Cardiac fibroblast (primary cell): ENCODE data around the gene CCDC14.
"Not testable (repeated sequence)": the region's sequence is repeated elsewhere in the genome, so short reads cannot be mapped to it uniquely, and the experiment has no call there.

ENCODE experiments used
- DNase-seq, 2 donors: peaks; one replicate each; pipeline versions ENCODE4 v3.0.0 to v3.0.0-alpha.2; 2010; ENCODE audit warnings: low read depth in 2 of 2
- H3K4me3 ChIP-seq, 2 donors: replicated peaks in 1 of 2; 1 replicate in 1 of 2; 2 replicates in 1 of 2; pipeline ENCODE4 v1.5.1; 2011; ENCODE audit warnings: low read depth in 2 of 2, low read length in 2 of 2, mild to moderate bottlenecking in 2 of 2, moderate library complexity in 1 of 2
- TF ChIP-seq, protein P1 (sequence below): IDR thresholded peaks from one replicate; pipeline ENCODE4 v1.5.1; 2011; ENCODE audit warnings: low read depth, mild to moderate bottlenecking, low read length, inconsistent platforms

Gene CCDC14

DNA sequence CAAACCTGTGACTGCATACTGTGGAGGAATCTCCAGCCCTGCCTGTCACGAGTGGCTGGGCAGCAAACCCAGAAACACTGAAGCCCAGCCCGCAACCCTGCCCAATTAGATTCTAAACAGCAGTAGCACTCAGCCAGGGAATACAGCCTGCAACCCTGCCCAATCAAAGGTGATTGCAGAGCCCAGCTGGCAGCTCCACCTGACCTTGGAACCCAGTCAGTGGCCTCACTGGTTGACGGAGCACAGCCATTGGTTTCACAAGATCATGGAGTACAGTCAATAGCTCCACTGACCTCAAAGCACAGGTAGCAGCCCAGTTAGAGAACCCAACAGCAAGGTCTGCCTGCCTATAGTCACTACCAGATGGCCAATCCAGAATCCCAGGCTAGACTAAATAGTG, 41.7 kb downstream of the CCDC14 start:
- TF ChIP-seq, protein P1, sequence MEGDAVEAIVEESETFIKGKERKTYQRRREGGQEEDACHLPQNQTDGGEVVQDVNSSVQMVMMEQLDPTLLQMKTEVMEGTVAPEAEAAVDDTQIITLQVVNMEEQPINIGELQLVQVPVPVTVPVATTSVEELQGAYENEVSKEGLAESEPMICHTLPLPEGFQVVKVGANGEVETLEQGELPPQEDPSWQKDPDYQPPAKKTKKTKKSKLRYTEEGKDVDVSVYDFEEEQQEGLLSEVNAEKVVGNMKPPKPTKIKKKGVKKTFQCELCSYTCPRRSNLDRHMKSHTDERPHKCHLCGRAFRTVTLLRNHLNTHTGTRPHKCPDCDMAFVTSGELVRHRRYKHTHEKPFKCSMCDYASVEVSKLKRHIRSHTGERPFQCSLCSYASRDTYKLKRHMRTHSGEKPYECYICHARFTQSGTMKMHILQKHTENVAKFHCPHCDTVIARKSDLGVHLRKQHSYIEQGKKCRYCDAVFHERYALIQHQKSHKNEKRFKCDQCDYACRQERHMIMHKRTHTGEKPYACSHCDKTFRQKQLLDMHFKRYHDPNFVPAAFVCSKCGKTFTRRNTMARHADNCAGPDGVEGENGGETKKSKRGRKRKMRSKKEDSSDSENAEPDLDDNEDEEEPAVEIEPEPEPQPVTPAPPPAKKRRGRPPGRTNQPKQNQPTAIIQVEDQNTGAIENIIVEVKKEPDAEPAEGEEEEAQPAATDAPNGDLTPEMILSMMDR = no peak
- DNase-seq = no peak

DNA sequence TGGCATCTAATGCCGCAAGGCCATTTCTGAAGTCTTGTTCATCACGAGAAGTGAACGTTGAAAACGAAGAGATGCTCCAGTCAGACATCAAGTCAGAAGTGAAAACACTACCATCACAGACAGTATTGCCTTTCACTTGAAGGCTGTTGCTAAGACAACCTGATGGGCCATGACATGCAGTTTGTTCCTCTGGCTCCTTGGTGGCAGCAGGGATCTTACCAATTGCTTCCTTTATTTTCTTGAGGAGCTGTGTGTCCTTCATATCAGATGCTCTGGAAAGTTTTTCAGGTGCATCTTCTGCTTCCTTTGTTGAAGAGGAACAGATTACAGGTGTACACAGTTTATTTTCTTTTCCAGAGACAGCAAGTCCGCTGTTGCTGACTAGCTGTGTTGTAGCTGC, 46.2 kb downstream of the CCDC14 start:
- TF ChIP-seq, protein P1 = no peak
- no peak overlapping the region for H3K4me3 ChIP-seq
- no peak for DNase-seq

More for the DNA sequence above, 41.7 kb downstream of the CCDC14 start:
- no peak overlapping the region for H3K4me3 ChIP-seq

DNA sequence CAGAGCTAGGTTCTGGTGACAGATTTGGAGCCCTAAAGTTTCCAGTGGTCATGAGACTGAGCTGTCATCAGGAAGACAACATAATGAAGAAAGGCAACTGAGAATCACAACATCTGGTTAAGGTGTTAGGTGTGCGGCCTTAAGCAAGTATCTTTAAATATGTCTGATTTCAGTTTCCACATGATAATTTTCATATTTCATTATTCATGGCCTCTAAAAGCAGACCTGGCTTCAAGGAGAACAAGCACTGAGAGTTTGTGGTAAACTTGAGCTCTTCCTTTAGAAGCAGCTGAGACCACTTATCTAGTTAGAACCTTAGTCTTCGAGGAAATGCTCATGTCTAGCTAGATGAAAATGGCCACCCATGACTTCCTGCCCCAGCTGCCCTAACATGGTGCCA, 51.2 kb downstream of the CCDC14 start:
- DNase-seq = no peak
- no peak overlapping the region for H3K4me3 ChIP-seq
- TF ChIP-seq, protein P1 = no peak

DNA sequence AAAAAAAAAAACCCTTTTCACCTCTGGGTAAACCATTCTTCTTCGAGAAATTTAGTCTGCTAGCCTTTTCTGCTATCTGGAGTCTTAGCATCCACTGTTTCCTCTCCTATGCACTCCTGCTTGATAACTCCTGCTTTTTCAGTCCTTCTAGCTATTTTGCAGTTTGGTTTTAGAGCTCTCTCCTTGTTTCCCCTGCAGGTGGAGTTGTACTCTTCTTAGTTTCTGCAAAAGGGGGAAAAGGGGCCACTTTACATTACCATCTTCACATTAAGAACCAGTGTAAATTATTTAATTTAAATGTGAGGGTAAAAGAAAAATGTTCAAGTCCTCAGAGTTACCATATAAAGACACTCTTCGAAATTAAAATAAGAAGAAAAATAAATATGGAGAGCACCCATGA, 53.3 kb downstream of the CCDC14 start:
- DNase-seq = no peak
- TF ChIP-seq, protein P1 = no peak
- H3K4me3 ChIP-seq = no peak overlapping the region

DNA sequence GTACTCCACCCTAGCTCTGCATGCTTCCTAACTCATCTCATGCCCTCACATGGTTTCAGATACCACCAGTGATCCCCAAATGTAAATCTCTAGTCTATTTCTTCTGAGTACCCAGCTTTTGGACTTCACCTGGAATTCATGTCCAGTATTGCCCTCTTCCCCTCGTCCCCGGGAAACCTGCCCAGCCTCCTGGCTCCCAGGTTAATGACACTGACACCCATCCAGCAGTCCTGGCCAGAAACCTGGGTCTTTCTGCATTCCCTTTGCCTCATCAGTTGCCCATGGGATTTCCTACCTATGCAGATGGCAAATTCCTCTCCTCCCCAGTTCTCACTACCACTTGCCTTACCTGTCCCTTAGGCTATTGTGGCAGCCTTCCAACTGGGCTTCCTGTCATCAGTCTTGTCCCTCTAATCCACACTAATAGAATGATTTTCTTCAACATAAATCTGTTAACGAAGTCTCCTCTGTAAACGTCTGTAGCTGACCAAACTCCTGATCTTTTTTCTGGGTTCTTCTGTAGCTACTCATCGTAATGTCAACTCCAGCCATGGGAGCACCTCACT, 61.6 kb downstream of the CCDC14 start:
- no peak overlapping the region for H3K4me3 ChIP-seq
- DNase-seq = no peak
- TF ChIP-seq, protein P1 = no peak

DNA sequence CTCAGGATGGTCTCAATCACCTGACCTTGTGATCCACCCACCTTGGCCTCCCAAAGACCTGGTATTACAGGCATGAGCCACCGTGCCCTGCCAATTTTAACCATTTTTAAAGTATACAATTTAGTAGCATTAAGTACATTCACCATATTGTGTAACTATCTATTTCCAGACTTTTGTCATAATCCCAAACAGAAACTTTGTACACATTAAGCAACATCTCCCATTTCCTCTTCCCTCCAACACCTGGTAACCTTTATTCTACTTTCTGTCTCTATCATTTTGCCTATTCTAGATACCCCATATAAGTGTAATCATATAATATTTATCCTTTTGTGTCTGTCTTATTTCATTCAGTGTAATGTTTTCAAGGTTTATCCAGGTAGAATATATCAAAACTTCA, 68.0 kb downstream of the CCDC14 start:
- no peak overlapping the region for H3K4me3 ChIP-seq
- TF ChIP-seq, protein P1 = no peak
- no peak for DNase-seq

DNA sequence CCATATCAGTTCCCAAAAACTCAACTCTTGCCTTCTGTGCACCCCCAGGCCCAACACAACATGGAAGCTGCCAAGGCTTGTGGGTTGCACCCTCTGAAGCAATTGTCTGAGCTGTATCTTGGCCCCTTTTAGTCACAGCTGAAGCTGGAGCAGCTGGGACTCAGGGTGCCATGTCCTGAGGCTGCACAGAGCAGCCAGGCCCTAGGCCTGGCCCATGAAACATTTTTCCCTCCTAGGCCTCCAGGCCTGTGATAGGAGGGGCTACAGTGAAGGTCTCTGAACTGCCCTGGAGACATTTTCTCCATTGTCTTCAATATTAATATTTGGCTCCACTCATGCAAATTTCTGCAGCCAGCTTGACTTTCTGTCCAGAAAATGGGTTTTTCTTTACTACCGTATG, 68.8 kb downstream of the CCDC14 start:
- H3K4me3 ChIP-seq = no peak overlapping the region
- TF ChIP-seq, protein P1 = no peak
- no peak for DNase-seq

DNA sequence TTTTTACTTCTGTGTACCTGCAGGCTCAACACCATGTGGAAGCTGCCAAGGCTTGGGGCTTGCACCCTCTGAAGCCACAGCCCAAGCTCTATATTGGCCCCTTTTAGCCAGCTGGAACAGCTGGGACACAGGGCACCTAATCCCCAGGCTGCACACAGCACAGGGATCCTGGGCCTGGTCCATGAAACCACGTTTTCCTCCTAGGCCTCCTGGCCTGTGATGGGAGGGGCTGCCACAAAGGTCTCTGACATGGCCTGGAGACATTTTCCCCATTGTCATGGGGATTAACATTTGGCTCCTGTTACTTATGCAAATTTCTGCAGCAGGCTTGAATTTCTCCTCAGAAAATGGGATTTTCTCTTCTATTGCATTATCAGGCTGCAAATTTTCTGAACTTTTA, 70.0 kb downstream of the CCDC14 start:
- DNase-seq, H3K4me3 ChIP-seq: not testable (repeated sequence)

DNA sequence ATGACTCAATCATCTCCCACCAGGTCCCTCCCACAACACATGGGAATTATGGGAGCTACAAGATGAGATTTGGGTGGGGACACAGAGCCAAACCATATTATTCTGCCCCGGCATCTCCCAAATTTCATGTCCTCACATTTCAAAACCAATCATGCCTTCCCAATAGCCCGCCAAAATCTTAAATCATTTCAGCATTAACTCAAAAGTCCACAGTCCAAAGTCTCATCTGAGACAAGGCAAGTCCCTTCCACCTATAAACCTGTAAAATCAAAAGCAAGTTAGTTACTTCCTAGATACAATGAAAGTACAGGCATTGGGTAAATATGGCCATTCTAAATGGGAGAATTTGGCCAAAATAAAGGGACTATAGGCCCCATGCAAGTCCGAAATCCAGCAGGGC, 70.9 kb downstream of the CCDC14 start:
- not testable (repeated sequence) for DNase-seq, H3K4me3 ChIP-seq
